CD4-positive, alpha-beta T cell treated with Interleukin-17A for 1 hour (primary cell): ENCODE measurements around the gene ITGB4.

Experiments used
- DNase-seq: peaks from one replicate; pipeline ENCODE4 v3.0.0-alpha.2; 2020

Gene ITGB4

DNA sequence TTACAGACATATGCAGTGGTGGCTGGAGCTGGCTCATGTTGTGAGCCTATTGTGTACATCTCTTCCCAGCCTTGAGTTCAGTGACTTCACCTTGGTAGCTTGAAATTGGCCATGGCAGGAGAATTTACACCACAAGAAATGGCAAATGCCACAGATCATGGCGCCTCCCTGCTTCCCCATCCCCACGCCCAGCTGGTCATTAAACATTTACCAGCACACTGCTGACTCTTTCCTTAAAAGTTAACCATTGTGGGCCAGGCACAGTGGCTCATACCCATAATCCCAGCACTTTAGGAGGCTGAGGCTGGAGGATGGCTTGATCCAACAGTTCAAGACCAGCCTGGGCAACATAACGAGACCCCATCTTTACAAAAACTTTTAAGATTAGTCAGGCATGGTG, 22.6 kb upstream of the ITGB4 start:
- no peak for DNase-seq

DNA sequence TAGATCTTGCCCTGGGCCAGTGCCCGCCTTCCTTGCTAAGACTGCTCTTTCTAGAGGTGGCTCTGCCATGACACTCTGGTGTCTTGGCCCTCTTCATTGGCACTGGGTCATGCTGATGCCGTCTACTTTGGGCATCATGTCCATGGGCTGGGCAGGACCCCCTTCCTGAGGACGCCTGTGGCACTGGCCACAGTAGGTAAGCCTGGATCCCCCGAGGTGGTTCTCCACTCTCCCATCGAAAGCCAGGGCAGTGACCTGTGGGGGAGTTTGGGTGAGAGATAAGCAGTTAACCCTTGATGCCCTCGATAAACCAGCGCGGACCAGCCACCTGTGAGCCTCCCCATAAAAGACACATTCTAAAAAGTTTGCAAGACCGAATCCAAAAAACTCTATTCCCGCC, 20.0 kb upstream of the ITGB4 start:
- no peak for DNase-seq

GRCh38 chr17:75703191-75703590, 18.1 kb upstream of the ITGB4 start:
- DNase-seq = no peak

GRCh38 chr17:75703591-75703990, 17.7 kb upstream of the ITGB4 start:
- no peak for DNase-seq

GRCh38 chr17:75704963-75705875, 16.0 kb upstream of the ITGB4 start:
- no peak for DNase-seq

GRCh38 chr17:75706042-75706728, 15.1 kb upstream of the ITGB4 start:
- no peak for DNase-seq

- no peak for DNase-seq
Measured at GRCh38 chr17:75707079-75707571, 14.1 kb upstream of the ITGB4 start.

GRCh38 chr17:75712446-75712845, 8.8 kb upstream of the ITGB4 start:
- DNase-seq = no peak

DNA sequence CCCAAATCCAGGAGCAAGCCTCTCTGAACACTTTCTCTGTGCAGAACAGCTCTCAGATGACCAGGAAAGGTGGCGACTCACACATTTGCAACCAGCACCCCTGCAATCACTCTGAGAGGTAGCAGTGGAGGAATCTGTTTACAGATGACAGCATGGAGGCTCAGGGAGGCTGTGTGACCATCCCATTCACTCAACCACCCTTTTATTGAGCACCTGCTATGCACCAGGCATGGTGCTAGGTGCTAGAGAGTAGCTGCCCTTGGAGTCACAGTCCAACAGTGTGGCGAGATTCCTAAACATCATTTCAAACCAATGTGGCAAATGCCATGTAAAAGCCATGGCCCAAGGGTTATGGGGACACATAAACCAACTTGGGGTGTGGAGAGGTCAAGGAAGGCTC, 1.5 kb upstream of the ITGB4 start:
- DNase-seq = no peak

DNA sequence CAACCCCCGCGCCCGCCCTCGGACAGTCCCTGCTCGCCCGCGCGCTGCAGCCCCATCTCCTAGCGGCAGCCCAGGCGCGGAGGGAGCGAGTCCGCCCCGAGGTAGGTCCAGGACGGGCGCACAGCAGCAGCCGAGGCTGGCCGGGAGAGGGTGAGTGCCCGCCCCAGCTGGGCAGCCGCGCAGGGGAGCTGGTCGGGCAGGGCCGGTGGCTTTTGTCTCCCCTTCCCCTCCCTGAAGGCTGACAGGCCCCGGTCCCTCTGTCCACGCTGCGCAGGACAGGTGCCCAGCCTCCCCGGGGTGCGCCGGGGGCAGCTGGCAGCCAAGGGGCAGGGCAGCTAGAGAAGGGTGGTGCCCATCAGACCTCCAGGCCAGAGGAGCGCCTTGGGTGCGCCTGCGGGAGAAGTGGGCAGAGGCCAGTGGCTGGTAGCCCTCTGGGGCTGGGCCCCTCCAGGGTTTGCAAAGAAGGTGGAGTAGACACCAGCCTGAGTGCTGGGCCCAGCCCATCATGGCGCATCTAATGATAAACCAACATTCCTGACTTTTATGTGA, 278 bp downstream of the ITGB4 start:
- DNase-seq = no peak

DNA sequence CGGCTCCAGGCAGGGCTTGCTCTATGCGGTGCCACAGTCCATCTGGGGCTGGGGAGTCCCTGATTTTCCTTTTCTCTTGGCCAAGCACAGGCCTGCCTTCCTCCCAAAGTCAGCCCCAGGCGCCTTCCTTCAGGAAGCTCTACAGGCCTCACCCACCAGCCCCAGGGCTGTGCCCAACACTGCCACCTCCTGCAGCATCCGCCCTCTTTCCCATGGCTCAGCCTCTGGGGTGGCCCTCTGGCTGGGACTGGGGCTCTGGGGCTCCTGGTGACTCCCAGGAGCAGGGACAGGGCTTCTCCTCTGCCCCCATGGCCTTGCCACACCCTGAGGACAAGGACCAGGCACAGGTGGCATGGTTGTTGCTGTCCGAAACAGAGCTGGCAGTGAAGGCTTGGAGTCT, 817 bp downstream of the ITGB4 start:
- DNase-seq = no peak

- no peak for DNase-seq
Measured at GRCh38 chr17:75722542-75723095, 1.4 kb downstream of the ITGB4 start.

- DNase-seq = no peak
Measured at GRCh38 chr17:75723171-75723930, 2.1 kb downstream of the ITGB4 start.

- no peak for DNase-seq
Measured at GRCh38 chr17:75724016-75725003, 3.1 kb downstream of the ITGB4 start.

- no peak for DNase-seq
Measured at GRCh38 chr17:75725504-75725903, 4.2 kb downstream of the ITGB4 start.

DNA sequence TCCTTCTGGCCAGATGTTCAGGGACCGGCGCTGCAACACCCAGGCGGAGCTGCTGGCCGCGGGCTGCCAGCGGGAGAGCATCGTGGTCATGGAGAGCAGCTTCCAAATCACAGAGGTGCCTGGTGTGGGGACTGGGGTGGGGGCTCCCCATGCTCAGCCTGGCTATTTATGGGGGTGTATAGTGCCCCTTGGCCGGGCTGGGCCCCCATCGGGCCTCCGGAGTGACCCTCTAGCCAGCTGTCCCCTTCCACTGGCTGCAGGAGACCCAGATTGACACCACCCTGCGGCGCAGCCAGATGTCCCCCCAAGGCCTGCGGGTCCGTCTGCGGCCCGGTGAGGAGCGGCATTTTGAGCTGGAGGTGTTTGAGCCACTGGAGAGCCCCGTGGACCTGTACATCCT, 6.1 kb downstream of the ITGB4 start:
- no peak for DNase-seq

GRCh38 chr17:75729351-75729750, 8.1 kb downstream of the ITGB4 start:
- no peak for DNase-seq

- no peak for DNase-seq
Measured at GRCh38 chr17:75730065-75730464, 8.8 kb downstream of the ITGB4 start.

DNA sequence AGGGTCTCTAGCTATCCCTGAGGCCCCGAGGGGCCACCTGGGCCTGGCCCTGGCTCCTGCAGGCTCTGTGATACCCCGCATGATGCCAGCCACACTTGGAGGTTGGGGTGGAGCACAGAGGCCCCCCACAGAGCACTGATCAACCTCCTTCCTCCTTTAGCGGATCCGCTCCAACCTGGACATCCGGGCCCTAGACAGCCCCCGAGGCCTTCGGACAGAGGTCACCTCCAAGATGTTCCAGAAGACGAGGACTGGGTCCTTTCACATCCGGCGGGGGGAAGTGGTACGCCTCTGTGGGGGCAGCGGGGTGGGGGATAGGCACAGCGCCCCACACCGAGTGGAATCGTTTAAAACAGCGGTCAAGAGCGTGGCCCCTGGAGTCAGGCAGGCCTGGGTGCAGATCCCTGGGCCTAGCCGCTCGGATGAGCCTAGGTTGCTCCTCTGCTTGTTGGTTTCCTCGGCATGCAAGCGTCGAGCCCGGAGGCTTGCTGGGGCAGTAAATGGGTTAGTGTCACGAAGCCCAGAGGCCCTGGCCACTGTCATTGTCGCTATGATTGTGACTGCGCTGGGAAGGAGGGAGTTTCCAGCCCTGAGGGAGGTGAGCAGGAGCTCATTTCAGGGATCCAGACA, 9.9 kb downstream of the ITGB4 start:
- no peak for DNase-seq

DNA sequence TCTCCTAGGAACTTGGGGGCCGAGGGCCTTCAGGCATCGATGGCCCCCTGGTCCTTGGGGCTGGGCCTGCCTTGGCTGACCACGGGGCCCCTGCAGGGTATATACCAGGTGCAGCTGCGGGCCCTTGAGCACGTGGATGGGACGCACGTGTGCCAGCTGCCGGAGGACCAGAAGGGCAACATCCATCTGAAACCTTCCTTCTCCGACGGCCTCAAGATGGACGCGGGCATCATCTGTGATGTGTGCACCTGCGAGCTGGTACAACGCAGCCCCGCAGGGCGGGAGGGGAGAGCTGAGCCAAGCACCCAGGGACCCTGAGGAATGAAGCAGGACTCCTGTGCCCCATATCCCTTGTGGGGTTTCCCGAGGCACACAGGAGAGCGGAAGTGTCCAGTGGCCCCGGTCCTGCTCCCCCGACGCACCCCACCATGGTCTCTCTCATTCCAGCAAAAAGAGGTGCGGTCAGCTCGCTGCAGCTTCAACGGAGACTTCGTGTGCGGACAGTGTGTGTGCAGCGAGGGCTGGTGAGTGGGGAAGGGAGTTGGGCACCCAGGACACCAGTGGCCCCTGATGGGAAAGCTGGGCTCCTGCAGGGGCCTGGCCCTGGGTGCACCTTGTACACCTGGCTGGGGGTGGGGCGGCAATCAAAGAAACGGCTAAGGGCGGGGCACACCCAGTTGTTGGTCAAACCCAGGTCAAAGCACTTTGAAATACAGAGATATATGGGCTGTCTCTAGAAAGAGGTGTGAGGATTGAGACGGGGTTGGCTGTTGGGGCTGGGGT, 10.6 kb downstream of the ITGB4 start:
- no peak for DNase-seq
